ENCODE measurements around the gene RUBCN. TPM values are rescaled to one million over a fixed set of nuclear protein-coding genes. Genes with fewer than 3 reads are reported as not detected.

Gene RUBCN
- total RNA-seq, 1 experiment from 2014 or later: 53.1 TPM

Other genes starting within 250 kb of the RUBCN start
- 12.4 and 24.7 TPM in 2 replicates for gene BDH1, start 180.9 kb downstream of the RUBCN start, total RNA-seq (2014; rRNA removed; shearing (Covaris generic))
- 51.2 and 62.4 TPM in 2 replicates for gene FYTTD1, start 13.0 kb upstream of the RUBCN start, total RNA-seq (2014; rRNA removed; shearing (Covaris generic))
- 23.6 and 24.4 TPM in 2 replicates for gene LRCH3, start 54.4 kb upstream of the RUBCN start, total RNA-seq (2014; rRNA removed; shearing (Covaris generic))
- 851 and 1,020 TPM in 2 replicates for gene RPL35A, start 213.3 kb upstream of the RUBCN start, total RNA-seq (2014; rRNA removed; shearing (Covaris generic))
- gene LMLN, start 223.3 kb upstream of the RUBCN start, total RNA-seq (2014; rRNA removed; shearing (Covaris generic)): 7.1 and 7.7 TPM in 2 replicates

Data from M059J (cell line).